H7 (cell line): ENCODE data around the gene UBA6. TPM values are rescaled to one million over a fixed set of nuclear protein-coding genes. Genes with fewer than 3 reads are reported as not detected.
"Not testable (repeated sequence)": the region's sequence is repeated elsewhere in the genome, so short reads cannot be mapped to it uniquely, and the experiment has no call there.

ENCODE experiments used
- DNase-seq: peaks from one replicate; pipeline ENCODE4 v3.0.0; 2012
- H3K27me3 ChIP-seq: 2 replicates; pipeline ENCODE4 v1.6.0; 2011; ENCODE audit warnings: mild to moderate bottlenecking, low read length; ENCODE audit not compliant: control insufficient read depth, insufficient read depth
- H3K36me3 ChIP-seq: replicated peaks from 2 replicates; pipeline ENCODE4 v1.5.1; 2011; ENCODE audit warnings: low read length; ENCODE audit not compliant: control insufficient read depth, insufficient read depth
- H3K4me3 ChIP-seq: 2 replicates; pipeline ENCODE4 v1.5.1; 2011; ENCODE audit warnings: low read depth, mild to moderate bottlenecking, control low read depth, low read length, moderate library complexity; ENCODE audit not compliant: insufficient read depth
- total RNA-seq: library from RNA; depleted of rRNA; stranded (reverse); fragments of >200 nt; shearing (Covaris generic); gene quantifications from 2 replicates; pipeline ENCODE4 v1.2.3, GENCODE V29; 2014; rRNA removed

Gene UBA6
- total RNA-seq: 37.6 and 60.4 TPM in 2 replicates

- DNase-seq: peak; percentile 94
- H3K4me3 ChIP-seq: peak within 1 kb of the TSS; percentile 86
- H3K27me3 ChIP-seq: no peaks in the 10 kb centered on the region
- peaks cover 1% of the 10 kb centered on the region; the same call in 1 of the 2 replicates for H3K36me3 ChIP-seq
These were observed at the start of gene UBA6 for GRCh38 chr4:67700738-67701516. UBA6 (minus strand) TSS chr4:67701155; CDS start chr4:67701119, 36 bp downstream.

GRCh38 chr4:67750691-67751090 lies 49.7 kb upstream of the UBA6 start:
- DNase-seq: no peak
- no peaks in the 10 kb centered on the region for H3K36me3 ChIP-seq
- H3K27me3 ChIP-seq: no peaks in the 10 kb centered on the region
- no peak overlapping the region for H3K4me3 ChIP-seq

- H3K4me3 ChIP-seq: no peak overlapping the region
- no peak for DNase-seq
- H3K27me3 ChIP-seq: no peaks in the 10 kb centered on the region
- H3K36me3 ChIP-seq: no peaks in the 10 kb centered on the region
These were observed 48.3 kb upstream of the UBA6 start for GRCh38 chr4:67749286-67749685.

GRCh38 chr4:67746797-67747495 lies 46.0 kb upstream of the UBA6 start:
- Histone ChIP-seq H3K27me3 (no peaks in the 10 kb centered on the region), H3K36me3 (no peaks in the 10 kb centered on the region), H3K4me3 (no peak overlapping the region)
- no peak for DNase-seq

- no peak for DNase-seq
- Histone ChIP-seq H3K36me3 (no peaks in the 10 kb centered on the region), H3K27me3 (no peaks in the 10 kb centered on the region), H3K4me3 (no peak overlapping the region)
These were observed 43.8 kb upstream of the UBA6 start for GRCh38 chr4:67744561-67745283.

GRCh38 chr4:67743194-67743593 lies 42.2 kb upstream of the UBA6 start:
- no peak overlapping the region for H3K4me3 ChIP-seq
- H3K27me3 ChIP-seq: no peaks in the 10 kb centered on the region
- DNase-seq: no peak
- no peaks in the 10 kb centered on the region for H3K36me3 ChIP-seq

- H3K36me3 ChIP-seq: no peaks in the 10 kb centered on the region
- H3K27me3 ChIP-seq: no peaks in the 10 kb centered on the region
- no peak overlapping the region for H3K4me3 ChIP-seq
- DNase-seq: no peak
These were observed 35.3 kb upstream of the UBA6 start for GRCh38 chr4:67736262-67736661.

- Histone ChIP-seq H3K27me3 (no peaks in the 10 kb centered on the region), H3K36me3 (no peaks in the 10 kb centered on the region), H3K4me3 (no peak overlapping the region)
- no peak for DNase-seq
These were observed 34.4 kb upstream of the UBA6 start for GRCh38 chr4:67735325-67735724.

- not testable (repeated sequence) for H3K27me3 ChIP-seq
These were observed 29.6 kb upstream of the UBA6 start for GRCh38 chr4:67730511-67730910.

GRCh38 chr4:67727124-67727850 lies 26.3 kb upstream of the UBA6 start:
- no peaks in the 10 kb centered on the region for H3K27me3 ChIP-seq
- no peak for DNase-seq
- H3K36me3 ChIP-seq: no peaks in the 10 kb centered on the region
- no peak overlapping the region for H3K4me3 ChIP-seq

More at GRCh38 chr4:67730511-67730910, 29.6 kb upstream of the UBA6 start:
- not testable (repeated sequence) for H3K36me3 ChIP-seq, DNase-seq, H3K4me3 ChIP-seq

- Histone ChIP-seq H3K27me3 (no peaks in the 10 kb centered on the region), H3K4me3 (no peak overlapping the region), H3K36me3 (no peaks in the 10 kb centered on the region)
- no peak for DNase-seq
These were observed 25.0 kb upstream of the UBA6 start for GRCh38 chr4:67725981-67726380.

- Histone ChIP-seq H3K36me3 (no peaks in the 10 kb centered on the region), H3K4me3 (no peak overlapping the region), H3K27me3 (no peaks in the 10 kb centered on the region)
- no peak for DNase-seq
These were observed 24.2 kb upstream of the UBA6 start for GRCh38 chr4:67725132-67725531.

GRCh38 chr4:67723949-67724348 lies 23.0 kb upstream of the UBA6 start:
- Histone ChIP-seq H3K27me3 (no peaks in the 10 kb centered on the region), H3K4me3 (no peak overlapping the region), H3K36me3 (no peaks in the 10 kb centered on the region)
- DNase-seq: peak; percentile 72

- no peak for DNase-seq
- no peaks in the 10 kb centered on the region for H3K36me3 ChIP-seq
- H3K4me3 ChIP-seq: no peak overlapping the region
- no peaks in the 10 kb centered on the region for H3K27me3 ChIP-seq
These were observed 22.4 kb upstream of the UBA6 start for GRCh38 chr4:67723341-67723740.
